ENCODE measurements around the gene NUP210L. TPM values are rescaled to one million over a fixed set of nuclear protein-coding genes. Genes with fewer than 3 reads are reported as not detected.
A peak's percentile ranks its signal among the peaks of the same experiment; 100 is the strongest.

NUP210L gene
- polyA plus RNA-seq, 3 donors: 0.03 TPM; not detected in 2

DNA sequence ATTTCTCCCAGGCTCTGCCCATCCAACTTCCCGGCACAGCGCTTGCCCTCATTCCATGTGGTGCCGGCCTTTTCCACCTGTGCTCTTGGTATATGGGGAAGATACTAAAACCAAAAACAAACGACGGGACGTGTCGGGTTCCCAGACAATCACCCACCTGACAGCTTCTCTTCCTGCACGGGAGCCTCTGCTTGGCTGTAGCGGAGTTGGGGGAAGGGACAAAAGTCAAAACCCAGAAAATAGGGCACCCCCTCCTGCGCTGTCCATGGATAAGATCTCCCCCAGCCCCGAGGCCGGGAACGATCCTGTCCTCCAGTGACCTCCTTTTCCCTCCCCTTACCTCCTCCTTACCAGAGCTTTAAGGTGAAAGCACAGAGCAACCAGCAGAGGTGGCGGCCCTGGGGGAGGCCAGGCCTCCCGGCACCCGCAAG is 178.0 kb downstream of the NUP210L start:
- Histone ChIP-seq H3K9me3 (replicated peaks in 1 of 2; ENCODE audit: control insufficient read depth in 1 of 2, insufficient read depth in 1 of 2, low read length in 2 of 2) (no peaks in the 10 kb centered on the region), H3K4me3 (replicated peaks in 1 of 3; ENCODE audit: low read depth in 2 of 3, low read length in 3 of 3) (peak overlapping the region; percentile 75 to 95 (median 77)), H3K27ac (ENCODE audit: low read depth in 1 of 2, low read length in 2 of 2) (peak overlapping the region; percentile 53 to 85), H3K27me3 (ENCODE audit: control insufficient read depth in 2 of 2, insufficient read depth in 2 of 2, low read length in 2 of 2) (no peaks in the 10 kb centered on the region), H3K79me2 (ENCODE audit: insufficient read depth, low read length) (peaks cover 30% of the 10 kb centered on the region), H3K4me2 (replicated peaks; ENCODE audit: extremely low read depth, low read length, poor library complexity, severe bottlenecking) (peak overlapping the region; percentile 90), H3K9ac (ENCODE audit: insufficient read depth, low read length, poor library complexity, severe bottlenecking) (peak overlapping the region; percentile 83), H4K20me1 (ENCODE audit: insufficient read depth, low read length) (peaks cover 6% of the 10 kb centered on the region), H3K36me3 (replicated peaks in 1 of 2; ENCODE audit: control insufficient read depth in 1 of 2, insufficient read depth in 2 of 2, low read length in 2 of 2) (peaks cover 23 to 31% of the 10 kb centered on the region in 2 donors), H3K4me1 (ENCODE audit: control insufficient read depth in 1 of 2, insufficient read depth in 2 of 2, low read length in 2 of 2) (peaks cover 25 to 43% of the 10 kb centered on the region in 2 donors), H2AFZ (ENCODE audit: insufficient read depth, low read depth, low read length, poor library complexity, severe bottlenecking) (peak overlapping the region; percentile 89)
- WGBS (ENCODE audit: insufficient coverage): 0% methylated on average over 7 of the region's 16 CpGs
- intact Hi-C loops (cut with micrococcal nuclease): no loop called here
- peaks cover 25 to 33% of the 10 kb centered on the region in 2 donors for H3K36me3 Mint-ChIP-seq
- H3K4me1 Mint-ChIP-seq: peaks cover 53% of the 10 kb centered on the region
- no peak for TF ChIP-seq CTCF (IDR thresholded peaks at IDR 0.05)
- DNase-seq: no peak
- H3K9me3 Mint-ChIP-seq: no peaks in the 10 kb centered on the region
- peak overlapping the region; percentile 90 to 97 (median 92) for H3K27ac Mint-ChIP-seq
- H3K4me3 Mint-ChIP-seq: peak overlapping the region; percentile 99
- peaks cover 0 to 4% (median 0%) of the 10 kb centered on the region in 3 donors for H3K27me3 Mint-ChIP-seq (ENCODE audit: low read depth in 3 of 3)

GRCh38 chr1:153973525-153973924 is 181.3 kb downstream of the NUP210L start:
- H3K4me1 Mint-ChIP-seq: peaks cover 48% of the 10 kb centered on the region

More at GRCh38 chr1:153973525-153973924, 181.3 kb downstream of the NUP210L start:
- Histone ChIP-seq H3K27ac (ENCODE audit: low read depth in 1 of 2, low read length in 2 of 2) (no peak overlapping the region), H3K27me3 (ENCODE audit: control insufficient read depth in 2 of 2, insufficient read depth in 2 of 2, low read length in 2 of 2) (no peaks in the 10 kb centered on the region), H4K20me1 (ENCODE audit: insufficient read depth, low read length) (peaks cover 6% of the 10 kb centered on the region), H3K4me2 (replicated peaks; ENCODE audit: extremely low read depth, low read length, poor library complexity, severe bottlenecking) (no peak overlapping the region), H3K9me3 (replicated peaks in 1 of 2; ENCODE audit: control insufficient read depth in 1 of 2, insufficient read depth in 1 of 2, low read length in 2 of 2) (no peaks in the 10 kb centered on the region), H3K4me3 (replicated peaks in 1 of 3; ENCODE audit: low read depth in 2 of 3, low read length in 3 of 3) (no peak overlapping the region), H3K9ac (ENCODE audit: insufficient read depth, low read length, poor library complexity, severe bottlenecking) (no peak overlapping the region), H3K4me1 (ENCODE audit: control insufficient read depth in 1 of 2, insufficient read depth in 2 of 2, low read length in 2 of 2) (peaks cover 20 to 33% of the 10 kb centered on the region in 2 donors), H3K79me2 (ENCODE audit: insufficient read depth, low read length) (peaks cover 26% of the 10 kb centered on the region), H3K36me3 (replicated peaks in 1 of 2; ENCODE audit: control insufficient read depth in 1 of 2, insufficient read depth in 2 of 2, low read length in 2 of 2) (peaks cover 23 to 31% of the 10 kb centered on the region in 2 donors), H2AFZ (ENCODE audit: insufficient read depth, low read depth, low read length, poor library complexity, severe bottlenecking) (no peak overlapping the region)
- no peak overlapping the region for H3K4me3 Mint-ChIP-seq
- no peak for TF ChIP-seq CTCF (IDR thresholded peaks at IDR 0.05)
- H3K27ac Mint-ChIP-seq: peak overlapping the region in 3 of 7 donors; percentile 4 to 30 (median 9)
- DNase-seq: no peak
- H3K36me3 Mint-ChIP-seq: peaks cover 25 to 33% of the 10 kb centered on the region in 2 donors
- intact Hi-C loops (cut with micrococcal nuclease): no loop called here
- peaks cover 0 to 6% (median 2%) of the 10 kb centered on the region in 3 donors for H3K27me3 Mint-ChIP-seq (ENCODE audit: low read depth in 3 of 3)
- H3K9me3 Mint-ChIP-seq: no peaks in the 10 kb centered on the region
- 94% methylated on average over 5 of the region's 7 CpGs for WGBS (ENCODE audit: insufficient coverage)

Data from CD14-positive monocyte (primary cell).